ENCODE data around the gene ZNF407. TPM values are rescaled to one million over a fixed set of nuclear protein-coding genes. Genes with fewer than 3 reads are reported as not detected.

The ZNF407 gene
- total RNA-seq, 1 donor from 2014 or later = 13.2 TPM

- no peaks in the 10 kb centered on the region for H3K4me1 Mint-ChIP-seq
- H3K27ac Mint-ChIP-seq (ENCODE audit: unreplicated experiment) = no peak overlapping the region
- peaks cover 6% of the 10 kb centered on the region for H3K36me3 Mint-ChIP-seq (ENCODE audit: low read depth)
- TF ChIP-seq CTCF (conservative IDR thresholded peaks at IDR 0.05) = no peak
- peaks cover 50% of the 10 kb centered on the region for H3K27me3 Mint-ChIP-seq (ENCODE audit: low read depth)
- H3K9me3 Mint-ChIP-seq = no peaks in the 10 kb centered on the region
- H3K4me3 Mint-ChIP-seq = no peak overlapping the region
- no peak for DNase-seq (ENCODE audit: low read depth, low spot score)
These were observed 8.6 kb upstream of the ZNF407 start for GRCh38 chr18:74589021-74589420.

DNA sequence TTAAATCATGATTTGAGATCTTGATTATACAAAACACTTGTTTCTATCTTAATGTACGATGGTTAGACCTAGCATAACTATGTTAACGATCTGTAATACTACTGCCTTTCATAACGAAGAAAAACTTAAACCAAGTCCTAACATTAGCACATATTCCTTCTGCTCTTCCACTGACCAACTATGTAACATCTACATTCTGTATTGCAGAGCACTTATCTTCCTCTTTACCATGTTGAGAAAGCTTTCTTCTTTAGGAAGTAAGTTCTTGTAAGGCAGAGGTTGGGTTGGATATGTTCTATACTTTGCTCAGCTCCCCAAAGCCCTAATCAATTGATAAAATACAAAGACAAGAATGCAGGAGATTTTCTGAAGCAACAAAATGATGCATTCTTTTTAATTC, 7.9 kb upstream of the ZNF407 start:
- Mint-ChIP-seq H3K4me1 (peaks cover 3% of the 10 kb centered on the region), H3K27me3 (ENCODE audit: low read depth) (peaks cover 45% of the 10 kb centered on the region), H3K36me3 (ENCODE audit: low read depth) (peaks cover 9% of the 10 kb centered on the region), H3K9me3 (no peaks in the 10 kb centered on the region), H3K4me3 (no peak overlapping the region), H3K27ac (ENCODE audit: unreplicated experiment) (no peak overlapping the region)
- TF ChIP-seq CTCF (conservative IDR thresholded peaks at IDR 0.05) = no peak
- no peak for DNase-seq (ENCODE audit: low read depth, low spot score)

DNA sequence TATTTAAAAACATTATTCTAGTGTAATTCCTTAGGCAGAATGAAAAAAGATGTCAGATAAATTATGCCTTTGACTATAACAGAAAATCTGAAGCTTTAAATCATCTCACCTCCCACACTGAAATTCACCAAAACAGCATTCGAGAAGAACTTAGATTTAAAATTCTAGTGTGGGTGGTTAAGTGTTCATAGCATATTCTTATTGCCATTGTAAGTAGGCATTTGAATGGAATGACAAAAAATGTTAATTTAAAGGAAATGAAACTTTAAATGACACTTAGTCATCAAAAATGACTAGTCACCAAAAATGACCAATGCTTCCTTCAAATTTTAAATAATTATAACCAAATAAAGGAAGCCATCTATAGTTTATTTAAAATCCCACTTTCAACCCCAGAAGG, 7.0 kb upstream of the ZNF407 start:
- Mint-ChIP-seq H3K4me3 (no peak overlapping the region), H3K9me3 (no peaks in the 10 kb centered on the region), H3K27me3 (ENCODE audit: low read depth) (peaks cover 39% of the 10 kb centered on the region), H3K36me3 (ENCODE audit: low read depth) (peaks cover 15% of the 10 kb centered on the region), H3K4me1 (peaks cover 12% of the 10 kb centered on the region), H3K27ac (ENCODE audit: unreplicated experiment) (no peak overlapping the region)
- no peak for TF ChIP-seq CTCF (conservative IDR thresholded peaks at IDR 0.05)
- DNase-seq (ENCODE audit: low read depth, low spot score) = no peak

DNA sequence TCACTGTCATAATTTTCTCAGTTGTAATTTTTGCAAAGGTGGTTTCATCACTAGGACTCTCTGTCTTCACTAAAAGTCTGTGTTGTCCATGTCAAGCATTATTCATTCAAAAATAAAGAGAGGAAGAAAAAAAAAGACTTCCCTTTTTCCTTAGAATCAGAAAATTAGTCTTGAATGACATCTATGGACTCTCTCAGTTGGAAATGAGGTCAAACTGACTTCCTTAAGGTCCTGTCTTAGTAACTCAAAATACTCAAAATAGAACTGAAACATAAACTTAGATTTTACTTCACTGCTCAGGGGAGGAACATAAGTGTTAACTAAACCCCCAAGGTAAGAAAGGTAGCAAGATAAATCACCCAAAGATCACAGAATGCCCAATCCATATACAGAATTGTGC, 2.2 kb upstream of the ZNF407 start:
- no peak for TF ChIP-seq CTCF (conservative IDR thresholded peaks at IDR 0.05)
- no peak overlapping the region for H3K27ac Mint-ChIP-seq (ENCODE audit: unreplicated experiment)
- H3K36me3 Mint-ChIP-seq (ENCODE audit: low read depth) = peaks cover 15% of the 10 kb centered on the region
- peaks cover 30% of the 10 kb centered on the region for H3K4me1 Mint-ChIP-seq
- no peaks in the 10 kb centered on the region for H3K27me3 Mint-ChIP-seq (ENCODE audit: low read depth)
- DNase-seq (ENCODE audit: low read depth, low spot score) = no peak
- peak overlapping the region; percentile 74 for H3K4me3 Mint-ChIP-seq
- H3K9me3 Mint-ChIP-seq = no peaks in the 10 kb centered on the region

DNA sequence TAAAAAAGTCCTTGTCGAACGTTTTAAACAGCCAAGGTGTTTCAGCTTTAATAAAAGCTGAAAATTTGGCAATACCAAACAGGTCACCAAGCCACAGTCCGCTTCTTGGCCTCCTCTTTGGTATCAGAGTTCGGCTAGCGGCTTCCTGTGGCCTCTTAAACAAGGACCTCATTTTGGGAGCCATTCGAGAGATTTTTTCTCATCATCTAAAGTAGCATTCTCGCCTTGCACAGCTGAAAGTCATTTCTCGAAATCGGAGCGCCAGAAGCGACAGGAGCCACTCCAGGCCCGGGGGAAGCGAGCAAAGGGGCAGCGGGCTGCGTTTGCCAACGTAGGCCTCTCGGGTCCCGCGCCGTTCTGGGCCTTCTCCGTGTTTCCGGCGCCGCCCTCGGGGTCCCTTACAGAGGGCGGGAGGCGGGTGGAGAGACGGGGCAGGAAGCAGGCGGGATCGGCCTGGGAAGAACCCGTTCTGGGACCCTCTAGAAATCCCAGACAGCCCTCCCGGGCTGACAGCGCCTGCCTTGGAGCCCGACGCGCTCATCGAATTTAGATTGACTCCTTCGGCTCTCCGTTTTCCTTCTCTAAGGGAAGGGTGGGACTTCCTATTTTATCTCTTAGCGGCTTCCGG, 522 bp upstream of the ZNF407 start:
- H3K4me3 Mint-ChIP-seq = peak overlapping the region; percentile 98
- H3K9me3 Mint-ChIP-seq = no peaks in the 10 kb centered on the region
- no peaks in the 10 kb centered on the region for H3K27me3 Mint-ChIP-seq (ENCODE audit: low read depth)
- H3K36me3 Mint-ChIP-seq (ENCODE audit: low read depth) = peaks cover 15% of the 10 kb centered on the region
- TF ChIP-seq CTCF (conservative IDR thresholded peaks at IDR 0.05) = no peak
- peak; percentile 52 for DNase-seq (ENCODE audit: low read depth, low spot score)
- peaks cover 30% of the 10 kb centered on the region for H3K4me1 Mint-ChIP-seq
- peak overlapping the region; percentile 99 for H3K27ac Mint-ChIP-seq (ENCODE audit: unreplicated experiment)

Data from neural crest cell (in vitro differentiated cells).